Measurements from ENCODE around the gene FBN2.
"Not testable (repeated sequence)": the region's sequence is repeated elsewhere in the genome, so short reads cannot be mapped to it uniquely, and the experiment has no call there.

GRCh38 chr5:128457147-128457915 lies 80.7 kb downstream of the FBN2 start:
- not testable (repeated sequence) for TF ChIP-seq POLR2A (IDR thresholded peaks at IDR 0.05; ENCODE audit: low read length); GATA1 (IDR thresholded peaks at IDR 0.05; ENCODE audit: low read depth, low read length)
